ENCODE measurements around the gene KCNQ1.

The KCNQ1 gene

GRCh38 chr11:2442589-2442988 lies 2.2 kb upstream of the KCNQ1 start:
- peaks cover 2% of the 10 kb centered on the region for H3K9me3 Mint-ChIP-seq
- no peak for ATAC-seq
- H3K36me3 Mint-ChIP-seq, result no peaks in the 10 kb centered on the region
- peaks cover 42% of the 10 kb centered on the region for H3K4me1 Mint-ChIP-seq
- no peak overlapping the region for H3K27ac Mint-ChIP-seq
- H3K27me3 Mint-ChIP-seq, result no peaks in the 10 kb centered on the region
- H3K4me3 Mint-ChIP-seq, result no peak overlapping the region

GRCh38 chr11:2443406-2443805 lies 1.4 kb upstream of the KCNQ1 start:
- peaks cover 50% of the 10 kb centered on the region for H3K4me1 Mint-ChIP-seq
- H3K27ac Mint-ChIP-seq, result no peak overlapping the region
- no peaks in the 10 kb centered on the region for H3K27me3 Mint-ChIP-seq
- peak overlapping the region; percentile 8 for H3K4me3 Mint-ChIP-seq
- H3K36me3 Mint-ChIP-seq, result no peaks in the 10 kb centered on the region
- ATAC-seq, result no peak
- H3K9me3 Mint-ChIP-seq, result peaks cover 2% of the 10 kb centered on the region

GRCh38 chr11:2443881-2444820 lies 657 bp upstream of the KCNQ1 start, which contains the start of gene TRPM5:
TSS of gene TRPM5 (minus strand) at chr11:2444514. CDS start at chr11:2423036, 21,478 bp downstream.
- Mint-ChIP-seq H3K27me3 (no peaks in the 10 kb centered on the region), H3K27ac (peak within 1 kb of the TSS; percentile 85), H3K4me3 (peak within 1 kb of the TSS; percentile 92), H3K9me3 (peaks cover 2% of the 10 kb centered on the region), H3K36me3 (no peaks in the 10 kb centered on the region), H3K4me1 (peaks cover 54% of the 10 kb centered on the region)
- peak; percentile 57 for ATAC-seq

GRCh38 chr11:2445746-2446551 lies 1.1 kb downstream of the KCNQ1 start:
- Mint-ChIP-seq H3K9me3 (no peaks in the 10 kb centered on the region), H3K4me3 (peak overlapping the region; percentile 92), H3K27me3 (no peaks in the 10 kb centered on the region), H3K4me1 (peaks cover 65% of the 10 kb centered on the region), H3K27ac (peak overlapping the region; percentile 85), H3K36me3 (no peaks in the 10 kb centered on the region)
- no peak for ATAC-seq

- H3K36me3 Mint-ChIP-seq, result no peaks in the 10 kb centered on the region
- H3K27me3 Mint-ChIP-seq, result no peaks in the 10 kb centered on the region
- peak overlapping the region; percentile 92 for H3K4me3 Mint-ChIP-seq
Measured at GRCh38 chr11:2446590-2447252, 1.9 kb downstream of the KCNQ1 start.

GRCh38 chr11:2447253-2447950 lies 2.6 kb downstream of the KCNQ1 start:
- Mint-ChIP-seq H3K9me3 (no peaks in the 10 kb centered on the region), H3K4me1 (peaks cover 60% of the 10 kb centered on the region), H3K4me3 (peak overlapping the region; percentile 92), H3K27me3 (no peaks in the 10 kb centered on the region), H3K27ac (peak overlapping the region; percentile 80), H3K36me3 (no peaks in the 10 kb centered on the region)
- ATAC-seq, result no peak

More at GRCh38 chr11:2446590-2447252, 1.9 kb downstream of the KCNQ1 start:
- Mint-ChIP-seq H3K4me1 (peaks cover 60% of the 10 kb centered on the region), H3K27ac (peak overlapping the region; percentile 80), H3K9me3 (no peaks in the 10 kb centered on the region)
- ATAC-seq, result no peak

- Mint-ChIP-seq H3K27me3 (no peaks in the 10 kb centered on the region), H3K4me3 (no peak overlapping the region), H3K9me3 (no peaks in the 10 kb centered on the region), H3K4me1 (peaks cover 55% of the 10 kb centered on the region), H3K27ac (peak overlapping the region; percentile 80), H3K36me3 (no peaks in the 10 kb centered on the region)
- ATAC-seq, result no peak
Measured at GRCh38 chr11:2447951-2448650, 3.3 kb downstream of the KCNQ1 start.

GRCh38 chr11:2448661-2449547 lies 4.1 kb downstream of the KCNQ1 start:
- no peaks in the 10 kb centered on the region for H3K36me3 Mint-ChIP-seq
- no peak overlapping the region for H3K4me3 Mint-ChIP-seq
- H3K27ac Mint-ChIP-seq, result no peak overlapping the region
- peaks cover 49% of the 10 kb centered on the region for H3K4me1 Mint-ChIP-seq
- no peaks in the 10 kb centered on the region for H3K9me3 Mint-ChIP-seq
- no peaks in the 10 kb centered on the region for H3K27me3 Mint-ChIP-seq
- no peak for ATAC-seq

- H3K27me3 Mint-ChIP-seq, result no peaks in the 10 kb centered on the region
- H3K27ac Mint-ChIP-seq, result no peak overlapping the region
- no peaks in the 10 kb centered on the region for H3K36me3 Mint-ChIP-seq
- ATAC-seq, result no peak
- H3K9me3 Mint-ChIP-seq, result no peaks in the 10 kb centered on the region
- no peak overlapping the region for H3K4me3 Mint-ChIP-seq
- peaks cover 49% of the 10 kb centered on the region for H3K4me1 Mint-ChIP-seq
Measured at GRCh38 chr11:2449548-2450320, 4.9 kb downstream of the KCNQ1 start.

GRCh38 chr11:2450321-2451041 lies 5.7 kb downstream of the KCNQ1 start:
- H3K9me3 Mint-ChIP-seq, result no peaks in the 10 kb centered on the region
- H3K27ac Mint-ChIP-seq, result no peak overlapping the region
- no peaks in the 10 kb centered on the region for H3K36me3 Mint-ChIP-seq
- no peaks in the 10 kb centered on the region for H3K27me3 Mint-ChIP-seq
- H3K4me1 Mint-ChIP-seq, result peaks cover 45% of the 10 kb centered on the region
- ATAC-seq, result no peak
- no peak overlapping the region for H3K4me3 Mint-ChIP-seq

- Mint-ChIP-seq H3K4me3 (no peak overlapping the region), H3K27me3 (no peaks in the 10 kb centered on the region), H3K36me3 (no peaks in the 10 kb centered on the region), H3K4me1 (peaks cover 37% of the 10 kb centered on the region), H3K27ac (no peak overlapping the region), H3K9me3 (no peaks in the 10 kb centered on the region)
- no peak for ATAC-seq
Measured at GRCh38 chr11:2451336-2451735, 6.5 kb downstream of the KCNQ1 start.

GRCh38 chr11:2451916-2452315 lies 7.1 kb downstream of the KCNQ1 start:
- Mint-ChIP-seq H3K36me3 (no peaks in the 10 kb centered on the region), H3K9me3 (no peaks in the 10 kb centered on the region), H3K4me3 (no peak overlapping the region), H3K27me3 (no peaks in the 10 kb centered on the region), H3K27ac (no peak overlapping the region), H3K4me1 (peaks cover 31% of the 10 kb centered on the region)
- ATAC-seq, result no peak

All from stimulated activated memory B cell treated with anti-CD40 and anti-IgM and Interleukin-4, amounts not matched to agents 10 μg/mL and 1 μg/mL and 100 μg/mL, for 72 hours (primary cell).